Measurements from ENCODE around the gene LIFR.
"Not testable (repeated sequence)": the region's sequence is repeated elsewhere in the genome, so short reads cannot be mapped to it uniquely, and the experiment has no call there.

The LIFR gene

DNA sequence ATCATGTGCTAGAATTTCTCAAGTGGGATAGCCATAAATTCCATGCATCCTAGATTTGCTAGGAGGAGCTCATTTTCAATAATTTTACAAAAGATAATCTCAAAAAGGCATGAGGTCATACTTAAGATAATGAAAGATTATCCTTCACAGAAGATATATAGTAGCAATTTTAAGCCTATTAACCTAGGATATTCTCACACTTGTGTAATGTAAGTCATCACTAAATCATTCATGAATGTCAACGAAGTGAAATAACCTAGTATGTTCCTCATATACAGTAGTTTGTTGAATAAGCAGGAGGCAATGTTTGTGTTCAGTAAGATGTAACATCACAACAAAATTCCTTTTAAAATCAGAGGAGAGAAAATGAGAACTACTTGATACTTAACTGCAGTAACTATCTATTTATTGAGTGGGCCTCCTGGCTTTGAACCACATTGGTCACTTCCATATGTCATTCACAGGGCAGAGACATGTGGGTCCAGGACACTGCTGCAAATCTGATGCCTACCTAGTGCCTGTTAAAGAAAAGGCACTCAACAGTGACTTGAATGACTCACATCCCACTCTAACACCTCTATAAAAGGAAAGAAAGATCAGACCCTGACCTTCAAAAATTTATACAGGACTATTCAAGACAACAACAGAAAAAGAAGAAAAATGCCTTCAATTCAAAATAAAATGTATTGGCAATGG lies 8.2 kb downstream of the LIFR start:
- no peak for DNase-seq

DNA sequence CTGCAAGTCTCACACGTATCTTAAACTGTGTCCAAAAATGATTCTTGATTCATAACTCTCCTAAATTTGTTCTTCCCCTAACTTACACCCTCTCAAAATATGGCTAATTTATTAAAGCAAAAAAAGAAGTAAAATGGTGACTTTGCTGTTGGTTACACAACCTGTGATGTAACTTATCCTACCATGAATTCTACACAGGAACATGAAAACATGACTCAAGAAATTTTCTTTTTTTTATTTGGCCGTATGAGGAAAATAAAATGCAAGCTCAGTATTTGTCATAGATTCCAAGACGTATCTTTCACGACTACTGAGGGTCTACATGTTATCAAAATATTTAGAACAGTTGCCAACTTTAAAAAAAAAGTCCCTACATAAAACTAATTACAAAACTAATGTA lies 9.2 kb downstream of the LIFR start:
- DNase-seq = no peak

- DNase-seq = no peak
Observed at GRCh38 chr5:38546691-38547146, 9.7 kb downstream of the LIFR start.

GRCh38 chr5:38543886-38544285 lies 12.6 kb downstream of the LIFR start:
- DNase-seq = no peak

- DNase-seq = no peak
Observed at GRCh38 chr5:38543074-38543473, 13.4 kb downstream of the LIFR start.

DNA sequence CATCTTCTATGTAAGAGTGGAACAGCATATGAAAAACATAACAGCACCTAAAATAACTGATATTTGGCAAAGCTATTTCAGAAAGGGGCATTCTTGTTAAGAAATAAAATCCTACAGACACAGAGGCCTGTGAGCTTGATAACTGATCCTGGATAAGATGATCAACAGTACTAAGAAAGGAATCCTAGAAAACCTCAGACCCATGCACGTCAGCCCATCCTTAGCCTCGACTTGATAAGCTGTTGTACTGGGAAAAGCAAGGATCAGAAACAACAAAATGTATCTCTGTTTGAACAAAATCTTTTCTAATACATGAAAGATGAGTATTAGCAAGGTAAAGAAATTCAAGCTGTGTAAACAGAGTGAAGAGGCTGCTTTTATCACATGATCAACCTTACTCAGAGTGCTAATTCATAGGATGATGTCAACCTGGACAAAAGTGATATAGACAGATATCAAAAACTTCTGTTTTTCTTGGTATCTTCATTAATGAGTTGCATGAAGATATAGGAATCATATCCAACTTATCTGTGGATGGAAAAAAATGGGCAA lies 15.2 kb downstream of the LIFR start:
- DNase-seq = no peak

- DNase-seq = peak; percentile 76
Observed at GRCh38 chr5:38540314-38540713, 16.1 kb downstream of the LIFR start.

GRCh38 chr5:38538161-38538560 lies 18.3 kb downstream of the LIFR start:
- DNase-seq = no peak

GRCh38 chr5:38537505-38537904 lies 18.9 kb downstream of the LIFR start:
- no peak for DNase-seq

- DNase-seq = no peak
Observed at GRCh38 chr5:38536968-38537367, 19.5 kb downstream of the LIFR start.

- DNase-seq = no peak
Observed at GRCh38 chr5:38535845-38536244, 20.6 kb downstream of the LIFR start.

DNA sequence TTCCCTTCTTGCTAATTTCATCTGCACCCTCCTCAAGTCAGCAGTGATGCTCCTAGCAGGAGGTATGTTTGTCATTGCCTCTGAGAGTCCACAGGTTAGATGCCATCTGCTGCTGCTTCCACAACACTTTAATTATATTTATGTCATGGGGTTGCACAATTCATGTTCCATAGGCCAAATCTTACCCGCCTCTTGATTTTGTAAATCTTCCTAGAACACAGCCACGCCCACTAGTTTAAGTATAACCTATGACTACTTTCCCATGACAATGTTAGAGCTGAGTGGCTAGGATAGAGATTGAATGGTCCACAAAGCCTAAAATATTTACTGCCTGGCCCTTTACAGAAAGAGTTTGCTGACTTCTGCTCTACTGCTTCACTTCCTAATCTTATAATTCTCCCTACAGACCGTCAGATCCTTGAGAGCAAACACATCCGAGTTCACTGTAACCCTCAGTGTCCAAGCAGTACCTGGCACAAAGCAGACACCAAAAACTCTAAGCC lies 21.1 kb downstream of the LIFR start:
- peak; percentile 65 for DNase-seq

GRCh38 chr5:38534156-38534453 lies 22.3 kb downstream of the LIFR start:
- no peak for DNase-seq

- DNase-seq = no peak
Observed at GRCh38 chr5:38533286-38534155, 22.9 kb downstream of the LIFR start.

DNA sequence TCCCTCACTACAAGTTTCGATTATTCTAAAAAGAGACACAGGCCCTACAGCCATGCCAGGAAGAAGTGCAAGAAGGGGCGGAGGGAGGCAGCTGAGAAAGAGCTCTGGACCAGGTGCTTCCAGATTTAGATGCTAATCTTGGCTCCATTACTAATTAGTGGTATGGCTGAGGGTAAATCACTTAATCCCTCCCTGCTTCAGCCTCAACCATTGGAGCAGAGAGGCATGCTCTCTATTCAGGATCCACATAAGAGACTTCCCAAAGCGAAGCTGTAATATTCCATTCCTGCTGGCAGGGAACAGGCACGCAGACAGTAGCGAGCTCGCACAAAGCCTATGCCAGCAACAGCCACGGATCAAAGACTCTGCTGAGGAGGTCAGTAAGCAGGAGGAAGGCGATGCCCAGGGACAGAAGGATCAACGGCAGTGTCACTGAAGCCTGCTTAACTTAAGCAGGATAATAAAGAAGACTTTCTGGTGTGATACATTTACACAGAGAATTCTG lies 24.2 kb downstream of the LIFR start:
- no peak for DNase-seq

- no peak for DNase-seq
Observed at GRCh38 chr5:38531518-38531917, 24.9 kb downstream of the LIFR start.

GRCh38 chr5:38529955-38530646 lies 26.3 kb downstream of the LIFR start:
- DNase-seq = no peak

- no peak for DNase-seq
Observed at GRCh38 chr5:38528162-38528703, 28.2 kb downstream of the LIFR start.

GRCh38 chr5:38527475-38527874 lies 29.0 kb downstream of the LIFR start:
- no peak for DNase-seq

- DNase-seq = no peak
Observed at GRCh38 chr5:38524022-38524421, 32.4 kb downstream of the LIFR start.

- no peak for DNase-seq
Observed at GRCh38 chr5:38519476-38519875, 37.0 kb downstream of the LIFR start.

GRCh38 chr5:38518341-38518740 lies 38.1 kb downstream of the LIFR start:
- DNase-seq = no peak

DNA sequence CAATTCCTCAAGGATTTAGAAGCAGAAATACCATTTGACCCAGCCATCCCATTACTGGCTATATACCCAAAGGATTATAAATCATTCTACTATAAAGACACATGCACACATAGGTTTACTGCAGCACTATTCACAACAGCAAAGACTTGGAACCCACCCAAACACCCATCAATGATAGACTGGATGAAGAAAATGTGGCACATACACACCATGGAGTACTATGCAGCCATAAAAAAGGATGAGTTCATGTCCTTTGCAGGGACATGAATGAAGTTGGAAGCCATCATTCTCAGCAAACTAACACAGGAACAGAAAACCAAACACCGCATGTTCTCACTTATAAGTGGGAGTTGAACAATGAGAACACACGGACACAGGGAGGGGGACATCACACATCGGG lies 39.8 kb downstream of the LIFR start:
- DNase-seq = not testable (repeated sequence)
